GM23338 (cell line): ENCODE data around the gene CDR2L. TPM values are rescaled to one million over a fixed set of nuclear protein-coding genes. Genes with fewer than 3 reads are reported as not detected.

Source experiments
- ATAC-seq: fragments of 200-7000 bp; cut with Tn5 transposase; 3 replicates; pipeline ENCODE4 v1.9.1; 2020
- DNase-seq: peaks from one replicate; pipeline ENCODE4 v3.0.0-alpha.2; 2015; ENCODE audit warnings: low spot score
- H2AFZ ChIP-seq: fragments of 200-600 bp; sonication (generic); 2 replicates; pipeline ENCODE4 v1.8.0; 2016; ENCODE audit warnings: antibody characterized with exemption, mild to moderate bottlenecking, moderate library complexity
- H3F3A ChIP-seq: fragments of 200-600 bp; sonication (generic); replicated peaks from 2 replicates; pipeline ENCODE4 v1.8.0; 2017; ENCODE audit warnings: antibody characterized with exemption, mixed run types, low read depth
- H3K27ac ChIP-seq: fragments of 200-600 bp; sonication (generic); 2 replicates; pipeline ENCODE4 v1.6.1; 2016; ENCODE audit warnings: low read depth
- H3K27me3 ChIP-seq: fragments of 200-600 bp; sonication (generic); 2 replicates; pipeline ENCODE4 v1.8.0; 2016; ENCODE audit warnings: mild to moderate bottlenecking, mixed run types, moderate library complexity; ENCODE audit not compliant: insufficient read depth
- H3K36me3 ChIP-seq: fragments of 200-600 bp; sonication (generic); 2 replicates; pipeline ENCODE4 v1.8.0; 2016; ENCODE audit warnings: mild to moderate bottlenecking; ENCODE audit not compliant: insufficient read depth
- H3K4me1 ChIP-seq: fragments of 200-600 bp; sonication (generic); 2 replicates; pipeline ENCODE4 v1.8.0; 2016; ENCODE audit warnings: mild to moderate bottlenecking, moderate library complexity; ENCODE audit not compliant: insufficient read depth
- H3K4me2 ChIP-seq: fragments of 200-600 bp; sonication (generic); 2 replicates; pipeline ENCODE4 v1.7.1; 2017; ENCODE audit warnings: mixed run types
- H3K4me3 ChIP-seq: fragments of 200-600 bp; sonication (generic); 2 replicates; pipeline ENCODE4 v1.6.1; 2016; ENCODE audit warnings: mixed run types
- H3K79me2 ChIP-seq: fragments of 200-600 bp; sonication (generic); replicated peaks from 2 replicates; pipeline ENCODE4 v1.8.0; 2017; ENCODE audit warnings: mild to moderate bottlenecking; ENCODE audit not compliant: insufficient read depth
- H3K9me2 ChIP-seq: fragments of 200-600 bp; sonication (generic); 2 replicates; pipeline ENCODE4 v1.8.0; 2017; ENCODE audit not compliant: insufficient read depth
- H4K20me1 ChIP-seq: fragments of 200-600 bp; sonication (generic); replicated peaks from 2 replicates; pipeline ENCODE4 v1.8.0; 2017; ENCODE audit warnings: mild to moderate bottlenecking; ENCODE audit not compliant: insufficient read depth
- H3K27ac Mint-ChIP-seq: 2 replicates; pipeline ENCODE4 v1.8.0; 2020; ENCODE audit warnings: inconsistent platforms, mild to moderate bottlenecking, moderate library complexity, mixed read lengths
- H3K27me3 Mint-ChIP-seq: 3 replicates; pipeline ENCODE4 v1.8.0; 2022; ENCODE audit warnings: low read depth, mild to moderate bottlenecking, moderate library complexity, mixed read lengths, inconsistent platforms; ENCODE audit not compliant: insufficient read depth, poor library complexity
- H3K36me3 Mint-ChIP-seq: 3 replicates; pipeline ENCODE4 v1.8.0; 2021; ENCODE audit warnings: low read depth, mild to moderate bottlenecking, inconsistent platforms, moderate library complexity, mixed read lengths
- H3K4me1 Mint-ChIP-seq: 3 replicates; pipeline ENCODE4 v1.8.0; 2020; ENCODE audit warnings: mild to moderate bottlenecking, inconsistent platforms, mixed read lengths
- H3K4me3 Mint-ChIP-seq: 3 replicates; pipeline ENCODE4 v1.8.0; 2021; ENCODE audit warnings: moderate library complexity, mild to moderate bottlenecking, inconsistent platforms, mixed read lengths
- H3K9me3 Mint-ChIP-seq: 3 replicates; pipeline ENCODE4 v1.8.0; 2020; ENCODE audit warnings: moderate library complexity, mild to moderate bottlenecking, inconsistent platforms, mixed read lengths
- CREB1 ChIP-seq: fragments of 250-450 bp; sonication (Bioruptor Pico); IDR thresholded peaks from 2 replicates; pipeline ENCODE4 v1.5.0; 2020; ENCODE audit warnings: low read depth, mild to moderate bottlenecking, moderate library complexity
- EZH2 ChIP-seq: fragments of 200-600 bp; sonication (generic); IDR thresholded peaks from one replicate; pipeline ENCODE4 v1.8.0; 2017; ENCODE audit warnings: antibody characterized with exemption, mild to moderate bottlenecking, low read depth; ENCODE audit not compliant: unreplicated experiment
- JUNB ChIP-seq: IDR thresholded peaks from one replicate; pipeline ENCODE4 v1.6.1; 2016; ENCODE audit warnings: antibody characterized with exemption; ENCODE audit not compliant: unreplicated experiment
- NANOG ChIP-seq: IDR thresholded peaks from 2 replicates; pipeline ENCODE4 v1.6.1; 2016; ENCODE audit warnings: antibody characterized with exemption, borderline replicate concordance
- POLR2AphosphoS5 ChIP-seq: IDR thresholded peaks from 2 replicates; pipeline ENCODE4 v1.6.1; 2016; ENCODE audit warnings: antibody characterized with exemption, low read depth
- STAT1 ChIP-seq: IDR thresholded peaks from one replicate; pipeline ENCODE4 v1.6.1; 2016; ENCODE audit warnings: antibody characterized with exemption; ENCODE audit not compliant: unreplicated experiment
- ZNF114 ChIP-seq: fragments of 250-450 bp; sonication (Bioruptor Pico); IDR thresholded peaks from 2 replicates; pipeline ENCODE4 v1.5.0; 2020; ENCODE audit warnings: mild to moderate bottlenecking, moderate library complexity
- ZNF331 ChIP-seq: fragments of 250-450 bp; sonication (Bioruptor Pico); IDR thresholded peaks from 2 replicates; pipeline ENCODE4 v1.5.0; 2020; ENCODE audit warnings: low read depth, mild to moderate bottlenecking, moderate library complexity
- polyA plus RNA-seq: library from polyadenylated mRNA; unstranded; fragments of >200 nt; fragmentation: Nextera tagmentation; extraction: Ambion mirVana; gene quantifications from 2 replicates; pipeline ENCODE4 v1.2.1, GENCODE V29; 2016
- total RNA-seq: library from RNA; depleted of rRNA; stranded (reverse); fragments of >200 nt; shearing (Covaris generic); gene quantifications from 2 replicates; pipeline ENCODE4 v1.2.3, GENCODE V29; 2014
- TF ChIP-seq, protein P1 (sequence below): fragments of 250-450 bp; sonication (Bioruptor Pico); IDR thresholded peaks from 2 replicates; pipeline ENCODE4 v1.5.0; 2020; ENCODE audit warnings: mild to moderate bottlenecking, moderate library complexity
- TF ChIP-seq, protein P2 (sequence below): IDR thresholded peaks from 2 replicates; pipeline ENCODE4 v1.6.1; 2016; ENCODE audit warnings: antibody characterized with exemption

CDR2L gene
- total and polyA plus RNA-seq, 2 experiments from 2014 or later = 17.7 to 35.8 TPM

DNA sequence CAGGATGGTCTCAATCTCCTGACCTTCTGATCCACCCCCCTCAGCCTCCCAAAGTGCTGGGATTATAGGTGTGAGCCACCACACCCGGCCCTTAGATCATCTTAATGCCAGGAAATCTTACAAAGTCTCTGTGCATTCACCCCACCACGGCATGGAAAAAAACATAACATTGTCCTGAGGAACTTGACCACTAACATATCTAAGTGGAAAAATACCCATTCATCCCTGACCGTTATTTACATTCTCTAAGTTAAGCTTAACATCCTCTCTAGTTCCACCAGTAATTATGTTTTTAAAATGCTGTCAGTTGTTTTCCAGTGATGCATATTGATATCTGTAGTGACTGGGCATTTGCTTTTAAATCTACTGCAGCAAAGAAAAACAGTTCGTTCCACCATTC lies 11.5 kb upstream of the CDR2L start:
- Mint-ChIP-seq H3K27ac (no peak overlapping the region), H3K27me3 (peaks cover 49% of the 10 kb centered on the region), H3K9me3 (no peaks in the 10 kb centered on the region), H3K4me3 (no peak overlapping the region), H3K4me1 (peaks cover 3% of the 10 kb centered on the region; the same call in 1 of the 3 replicates), H3K36me3 (no peaks in the 10 kb centered on the region; the same call in 2 of the 3 replicates)
- Histone ChIP-seq H3K9me2 (no peaks in the 10 kb centered on the region), H3K4me2 (no peak overlapping the region), H3K4me1 (peaks cover 4% of the 10 kb centered on the region; the same call in 1 of the 2 replicates), H3K79me2 (no peaks in the 10 kb centered on the region), H3K27me3 (peaks cover 50% of the 10 kb centered on the region), H3K36me3 (no peaks in the 10 kb centered on the region), H3K27ac (no peak overlapping the region), H3F3A (no peaks in the 10 kb centered on the region), H4K20me1 (no peaks in the 10 kb centered on the region), H3K4me3 (no peak overlapping the region), H2AFZ (no peak overlapping the region)
- ATAC-seq (no peak), DNase-seq (no peak)
- TF ChIP-seq, protein P1, sequence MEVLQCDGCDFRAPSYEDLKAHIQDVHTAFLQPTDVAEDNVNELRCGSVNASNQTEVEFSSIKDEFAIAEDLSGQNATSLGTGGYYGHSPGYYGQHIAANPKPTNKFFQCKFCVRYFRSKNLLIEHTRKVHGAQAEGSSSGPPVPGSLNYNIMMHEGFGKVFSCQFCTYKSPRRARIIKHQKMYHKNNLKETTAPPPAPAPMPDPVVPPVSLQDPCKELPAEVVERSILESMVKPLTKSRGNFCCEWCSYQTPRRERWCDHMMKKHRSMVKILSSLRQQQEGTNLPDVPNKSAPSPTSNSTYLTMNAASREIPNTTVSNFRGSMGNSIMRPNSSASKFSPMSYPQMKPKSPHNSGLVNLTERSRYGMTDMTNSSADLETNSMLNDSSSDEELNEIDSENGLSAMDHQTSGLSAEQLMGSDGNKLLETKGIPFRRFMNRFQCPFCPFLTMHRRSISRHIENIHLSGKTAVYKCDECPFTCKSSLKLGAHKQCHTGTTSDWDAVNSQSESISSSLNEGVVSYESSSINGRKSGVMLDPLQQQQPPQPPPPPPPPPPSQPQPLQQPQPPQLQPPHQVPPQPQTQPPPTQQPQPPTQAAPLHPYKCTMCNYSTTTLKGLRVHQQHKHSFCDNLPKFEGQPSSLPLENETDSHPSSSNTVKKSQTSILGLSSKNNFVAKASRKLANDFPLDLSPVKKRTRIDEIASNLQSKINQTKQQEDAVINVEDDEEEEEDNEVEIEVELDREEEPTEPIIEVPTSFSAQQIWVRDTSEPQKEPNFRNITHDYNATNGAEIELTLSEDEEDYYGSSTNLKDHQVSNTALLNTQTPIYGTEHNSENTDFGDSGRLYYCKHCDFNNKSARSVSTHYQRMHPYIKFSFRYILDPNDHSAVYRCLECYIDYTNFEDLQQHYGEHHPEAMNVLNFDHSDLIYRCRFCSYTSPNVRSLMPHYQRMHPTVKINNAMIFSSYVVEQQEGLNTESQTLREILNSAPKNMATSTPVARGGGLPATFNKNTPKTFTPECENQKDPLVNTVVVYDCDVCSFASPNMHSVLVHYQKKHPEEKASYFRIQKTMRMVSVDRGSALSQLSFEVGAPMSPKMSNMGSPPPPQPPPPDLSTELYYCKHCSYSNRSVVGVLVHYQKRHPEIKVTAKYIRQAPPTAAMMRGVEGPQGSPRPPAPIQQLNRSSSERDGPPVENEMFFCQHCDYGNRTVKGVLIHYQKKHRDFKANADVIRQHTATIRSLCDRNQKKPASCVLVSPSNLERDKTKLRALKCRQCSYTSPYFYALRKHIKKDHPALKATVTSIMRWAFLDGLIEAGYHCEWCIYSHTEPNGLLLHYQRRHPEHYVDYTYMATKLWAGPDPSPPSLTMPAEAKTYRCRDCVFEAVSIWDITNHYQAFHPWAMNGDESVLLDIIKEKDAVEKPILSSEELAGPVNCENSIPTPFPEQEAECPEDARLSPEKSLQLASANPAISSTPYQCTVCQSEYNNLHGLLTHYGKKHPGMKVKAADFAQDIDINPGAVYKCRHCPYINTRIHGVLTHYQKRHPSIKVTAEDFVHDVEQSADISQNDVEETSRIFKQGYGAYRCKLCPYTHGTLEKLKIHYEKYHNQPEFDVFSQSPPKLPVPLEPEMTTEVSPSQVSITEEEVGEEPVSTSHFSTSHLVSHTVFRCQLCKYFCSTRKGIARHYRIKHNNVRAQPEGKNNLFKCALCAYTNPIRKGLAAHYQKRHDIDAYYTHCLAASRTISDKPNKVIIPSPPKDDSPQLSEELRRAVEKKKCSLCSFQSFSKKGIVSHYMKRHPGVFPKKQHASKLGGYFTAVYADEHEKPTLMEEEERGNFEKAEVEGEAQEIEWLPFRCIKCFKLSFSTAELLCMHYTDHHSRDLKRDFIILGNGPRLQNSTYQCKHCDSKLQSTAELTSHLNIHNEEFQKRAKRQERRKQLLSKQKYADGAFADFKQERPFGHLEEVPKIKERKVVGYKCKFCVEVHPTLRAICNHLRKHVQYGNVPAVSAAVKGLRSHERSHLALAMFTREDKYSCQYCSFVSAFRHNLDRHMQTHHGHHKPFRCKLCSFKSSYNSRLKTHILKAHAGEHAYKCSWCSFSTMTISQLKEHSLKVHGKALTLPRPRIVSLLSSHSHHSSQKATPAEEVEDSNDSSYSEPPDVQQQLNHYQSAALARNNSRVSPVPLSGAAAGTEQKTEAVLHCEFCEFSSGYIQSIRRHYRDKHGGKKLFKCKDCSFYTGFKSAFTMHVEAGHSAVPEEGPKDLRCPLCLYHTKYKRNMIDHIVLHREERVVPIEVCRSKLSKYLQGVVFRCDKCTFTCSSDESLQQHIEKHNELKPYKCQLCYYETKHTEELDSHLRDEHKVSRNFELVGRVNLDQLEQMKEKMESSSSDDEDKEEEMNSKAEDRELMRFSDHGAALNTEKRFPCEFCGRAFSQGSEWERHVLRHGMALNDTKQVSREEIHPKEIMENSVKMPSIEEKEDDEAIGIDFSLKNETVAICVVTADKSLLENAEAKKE (CRISPR knock-in tag) = no peak
- no peak for TF ChIP-seq POLR2AphosphoS5
- TF ChIP-seq ZNF331 (CRISPR knock-in tag) = no peak
- TF ChIP-seq EZH2 = no peak
- TF ChIP-seq NANOG = no peak
- no peak for TF ChIP-seq STAT1
- TF ChIP-seq, protein P2, sequence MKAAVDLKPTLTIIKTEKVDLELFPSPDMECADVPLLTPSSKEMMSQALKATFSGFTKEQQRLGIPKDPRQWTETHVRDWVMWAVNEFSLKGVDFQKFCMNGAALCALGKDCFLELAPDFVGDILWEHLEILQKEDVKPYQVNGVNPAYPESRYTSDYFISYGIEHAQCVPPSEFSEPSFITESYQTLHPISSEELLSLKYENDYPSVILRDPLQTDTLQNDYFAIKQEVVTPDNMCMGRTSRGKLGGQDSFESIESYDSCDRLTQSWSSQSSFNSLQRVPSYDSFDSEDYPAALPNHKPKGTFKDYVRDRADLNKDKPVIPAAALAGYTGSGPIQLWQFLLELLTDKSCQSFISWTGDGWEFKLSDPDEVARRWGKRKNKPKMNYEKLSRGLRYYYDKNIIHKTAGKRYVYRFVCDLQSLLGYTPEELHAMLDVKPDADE = no peak
- TF ChIP-seq CREB1 (CRISPR knock-in tag) = no peak
- TF ChIP-seq ZNF114 (CRISPR knock-in tag) = no peak
- no peak for TF ChIP-seq JUNB
